ENCODE measurements around the gene PTPRM. TPM values are rescaled to one million over a fixed set of nuclear protein-coding genes. Genes with fewer than 3 reads are reported as not detected.

PTPRM gene
- total RNA-seq, 1 experiment from 2014 or later = 14.5 TPM

DNA sequence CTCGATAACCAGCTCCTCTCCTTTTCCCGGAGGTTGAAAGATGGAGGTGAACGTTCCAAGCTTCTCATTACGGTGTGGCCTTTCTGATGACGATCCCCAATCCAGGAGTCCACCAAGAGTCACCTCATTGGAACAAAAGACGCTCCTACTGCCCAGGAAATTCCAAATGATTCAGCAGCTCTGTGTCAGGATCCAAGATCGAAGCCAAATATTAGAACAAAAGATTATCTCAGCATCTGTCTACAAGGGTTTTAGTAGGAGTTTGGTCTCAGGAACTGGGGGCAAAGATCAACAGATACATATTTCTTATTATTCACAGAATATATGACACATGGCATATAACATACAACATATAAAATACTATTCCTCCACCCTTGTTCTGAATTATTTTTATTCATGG lies 881.0 kb downstream of the PTPRM start:
- Histone ChIP-seq H4K20me1 (ENCODE audit: insufficient read depth) (no peaks in the 10 kb centered on the region), H3K4me2 (ENCODE audit: low read length) (no peak overlapping the region), H3K27ac (ENCODE audit: low read depth, low read length) (no peak overlapping the region), H3K9me3 (ENCODE audit: control insufficient read depth in 1 of 2, insufficient read depth in 1 of 2, low read depth in 1 of 2, low read length in 2 of 2) (no peaks in the 10 kb centered on the region), H3K9me2 (ENCODE audit: insufficient read depth) (no peaks in the 10 kb centered on the region), H2AFZ (ENCODE audit: low read depth, low read length, poor library complexity, severe bottlenecking) (no peak overlapping the region), H3K27me3 (ENCODE audit: insufficient read depth, low read length) (no peaks in the 10 kb centered on the region), H3K79me2 (ENCODE audit: insufficient read depth, low read length) (no peaks in the 10 kb centered on the region), H3K4me3 (replicated peaks in 1 of 2; ENCODE audit: low read depth in 1 of 2, low read length in 2 of 2) (no peak overlapping the region), H3K4me1 (ENCODE audit: control insufficient read depth in 1 of 2, insufficient read depth in 2 of 2, low read length in 2 of 2) (no peaks in the 10 kb centered on the region), H3K36me3 (ENCODE audit: control insufficient read depth in 1 of 2, insufficient read depth in 2 of 2, low read length in 2 of 2) (no peaks in the 10 kb centered on the region), H3K9ac (ENCODE audit: low read length) (no peak overlapping the region)
- no TSS peak for BruUV-seq (replicated peaks)
- RAD21 ChIA-PET (ENCODE audit: low non-redundant PET in 1 of 2, low total read pairs in 2 of 2, uncharacterized antibody in 2 of 2, unreplicated experiment in 2 of 2) = no interaction called here
- POLR2A ChIA-PET = no interaction called here
- DNase-seq (ENCODE audit: low read depth, low spot score) (no peak), ATAC-seq (no peak)
- CTCF ChIA-PET = interaction anchor here (1.2 kb wide), 1 partner anchor 22 kb away, joined by 4 read pairs; no protein-coding TSS in a partner anchor
- TF ChIP-seq EZH2phosphoT487 (IDR thresholded peaks at IDR 0.05; ENCODE audit: borderline replicate concordance) = no peak
- TF ChIP-seq TCF7L2 (IDR thresholded peaks at IDR 0.05; ENCODE audit: borderline replicate concordance, extremely low read depth, insufficient read depth, insufficient read length) = no peak
- no peak for TF ChIP-seq ZBTB33 (IDR thresholded peaks at IDR 0.05; ENCODE audit: extremely low read depth, insufficient replicate concordance, low read length)
- TF ChIP-seq EZH2 (IDR thresholded peaks at IDR 0.05) = no peak
- TF ChIP-seq POLR2A (IDR thresholded peaks at IDR 0.05; ENCODE audit: borderline replicate concordance, extremely low read depth, insufficient read depth, insufficient read length) = no peak
- no peak for TF ChIP-seq EGR1 (IDR thresholded peaks at IDR 0.05; ENCODE audit: low read depth)
- TF ChIP-seq, protein P1, sequence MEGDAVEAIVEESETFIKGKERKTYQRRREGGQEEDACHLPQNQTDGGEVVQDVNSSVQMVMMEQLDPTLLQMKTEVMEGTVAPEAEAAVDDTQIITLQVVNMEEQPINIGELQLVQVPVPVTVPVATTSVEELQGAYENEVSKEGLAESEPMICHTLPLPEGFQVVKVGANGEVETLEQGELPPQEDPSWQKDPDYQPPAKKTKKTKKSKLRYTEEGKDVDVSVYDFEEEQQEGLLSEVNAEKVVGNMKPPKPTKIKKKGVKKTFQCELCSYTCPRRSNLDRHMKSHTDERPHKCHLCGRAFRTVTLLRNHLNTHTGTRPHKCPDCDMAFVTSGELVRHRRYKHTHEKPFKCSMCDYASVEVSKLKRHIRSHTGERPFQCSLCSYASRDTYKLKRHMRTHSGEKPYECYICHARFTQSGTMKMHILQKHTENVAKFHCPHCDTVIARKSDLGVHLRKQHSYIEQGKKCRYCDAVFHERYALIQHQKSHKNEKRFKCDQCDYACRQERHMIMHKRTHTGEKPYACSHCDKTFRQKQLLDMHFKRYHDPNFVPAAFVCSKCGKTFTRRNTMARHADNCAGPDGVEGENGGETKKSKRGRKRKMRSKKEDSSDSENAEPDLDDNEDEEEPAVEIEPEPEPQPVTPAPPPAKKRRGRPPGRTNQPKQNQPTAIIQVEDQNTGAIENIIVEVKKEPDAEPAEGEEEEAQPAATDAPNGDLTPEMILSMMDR (IDR thresholded peaks at IDR 0.05 in 2 of 3, conservative IDR thresholded peaks at IDR 0.05 in 1 of 3; ENCODE audit: borderline replicate concordance in 1 of 3, insufficient read depth in 1 of 3, low read depth in 2 of 3, low read length in 2 of 3) = no peak
- TF ChIP-seq ZFX (IDR thresholded peaks at IDR 0.05) = no peak
- TF ChIP-seq CEBPB (IDR thresholded peaks at IDR 0.05; ENCODE audit: low read depth) = no peak
- intact Hi-C loops (cut with micrococcal nuclease) = no loop called here

Measured in HCT116 (cell line).